Stimulated activated memory B cell treated with anti-CD40 and anti-IgM and Interleukin-4, amounts not matched to agents 10 μg/mL and 1 μg/mL and 100 μg/mL, for 72 hours (primary cell): ENCODE measurements around the gene PTPRN2.

ENCODE experiments used
- ATAC-seq: fragments of 150-1000 bp; cut with Tn5 transposase; 2 replicates; pipeline ENCODE4 v1.10.0; 2021
- H3K27ac Mint-ChIP-seq: one replicate; pipeline ENCODE4 v1.8.0; 2022; ENCODE audit warnings: mild to moderate bottlenecking, mixed read lengths
- H3K27me3 Mint-ChIP-seq: one replicate; pipeline ENCODE4 v1.8.0; 2022; ENCODE audit warnings: mixed read lengths
- H3K36me3 Mint-ChIP-seq: one replicate; pipeline ENCODE4 v1.8.0; 2022; ENCODE audit warnings: mixed read lengths
- H3K4me1 Mint-ChIP-seq: one replicate; pipeline ENCODE4 v1.8.0; 2022; ENCODE audit warnings: mixed read lengths
- H3K4me3 Mint-ChIP-seq: one replicate; pipeline ENCODE4 v1.8.0; 2022; ENCODE audit warnings: mild to moderate bottlenecking, moderate library complexity, mixed read lengths
- H3K9me3 Mint-ChIP-seq: one replicate; pipeline ENCODE4 v1.8.0; 2022; ENCODE audit warnings: mixed read lengths

Gene PTPRN2

DNA sequence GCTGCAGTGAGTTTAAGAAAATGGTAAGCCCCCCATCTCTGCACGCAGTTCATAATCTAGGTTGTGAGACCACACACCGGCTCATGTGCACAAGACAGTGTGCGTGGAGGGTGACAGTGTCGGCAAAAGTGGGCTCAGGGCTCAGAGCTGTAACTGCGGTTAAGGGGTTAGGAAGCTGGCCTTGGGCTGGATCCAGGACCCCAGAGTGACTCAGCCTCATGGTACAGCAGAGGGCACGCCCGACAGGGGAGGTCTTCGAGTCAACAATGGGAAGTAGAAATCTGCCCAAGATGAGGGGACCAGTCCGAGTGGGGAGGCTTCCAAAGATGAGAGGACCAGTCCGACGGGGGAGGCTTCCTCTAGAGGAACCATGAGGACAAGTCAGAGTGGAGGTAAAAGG, 813.1 kb downstream of the PTPRN2 start:
- no peak overlapping the region for H3K4me3 Mint-ChIP-seq
- no peak overlapping the region for H3K27ac Mint-ChIP-seq
- H3K9me3 Mint-ChIP-seq: peaks cover 18% of the 10 kb centered on the region
- ATAC-seq: no peak
- peaks cover 5% of the 10 kb centered on the region for H3K36me3 Mint-ChIP-seq
- peaks cover 28% of the 10 kb centered on the region for H3K27me3 Mint-ChIP-seq
- H3K4me1 Mint-ChIP-seq: no peaks in the 10 kb centered on the region

DNA sequence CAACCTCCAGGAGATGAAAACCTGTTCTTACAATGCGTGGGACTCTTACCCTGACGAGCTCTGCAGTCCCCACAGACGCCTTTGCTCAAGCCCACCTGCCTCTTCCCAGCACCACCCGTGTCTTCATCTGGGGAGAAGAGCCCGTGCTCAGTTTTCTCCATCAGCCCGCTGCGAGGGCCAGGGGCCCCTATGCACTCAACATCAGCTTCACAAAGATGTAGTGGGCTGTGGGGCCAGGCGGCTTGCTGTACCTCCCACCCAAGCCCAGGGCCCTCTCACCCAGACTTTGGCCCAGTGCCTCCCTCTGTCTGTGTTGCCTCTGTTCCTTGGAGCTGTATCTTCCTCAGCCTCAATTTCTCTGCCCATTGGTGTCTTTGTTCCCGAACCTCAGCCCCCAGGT, 814.3 kb downstream of the PTPRN2 start:
- H3K4me3 Mint-ChIP-seq: no peak overlapping the region
- no peak for ATAC-seq
- peaks cover 5% of the 10 kb centered on the region for H3K36me3 Mint-ChIP-seq
- H3K9me3 Mint-ChIP-seq: peaks cover 18% of the 10 kb centered on the region
- H3K27me3 Mint-ChIP-seq: peaks cover 28% of the 10 kb centered on the region
- no peak overlapping the region for H3K27ac Mint-ChIP-seq
- H3K4me1 Mint-ChIP-seq: no peaks in the 10 kb centered on the region

DNA sequence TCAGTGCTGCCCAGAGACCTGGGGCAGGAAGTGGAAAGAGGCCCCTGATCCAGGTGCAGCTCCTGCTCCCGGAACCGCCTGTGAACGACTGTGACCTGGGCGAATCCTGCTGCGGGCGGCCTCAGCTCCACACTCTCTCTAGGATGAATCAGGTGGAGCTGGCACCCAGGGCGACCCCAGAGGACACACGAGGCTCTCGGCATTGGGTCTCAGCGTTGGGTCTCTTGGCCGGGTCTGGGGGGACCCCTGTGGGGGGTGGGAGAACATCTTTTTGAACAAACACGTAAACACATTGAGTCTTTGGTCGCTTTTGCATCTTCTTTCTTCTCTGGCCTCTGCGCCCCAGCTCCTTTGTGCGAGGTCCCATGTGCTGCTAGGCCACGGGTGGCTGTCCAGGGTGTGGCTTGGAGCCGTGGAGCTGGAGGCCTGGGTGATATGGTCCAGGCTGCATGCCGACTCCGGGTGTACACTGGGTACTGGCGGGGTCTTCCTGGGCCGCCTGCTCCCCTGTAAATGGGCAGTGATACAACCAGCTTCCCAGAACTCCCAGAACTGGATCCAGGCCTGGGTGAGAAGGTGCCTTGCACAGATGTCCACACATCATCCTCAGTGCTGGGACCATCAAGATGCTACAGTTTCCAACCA, 815.0 kb downstream of the PTPRN2 start:
- no peak overlapping the region for H3K27ac Mint-ChIP-seq
- peaks cover 5% of the 10 kb centered on the region for H3K36me3 Mint-ChIP-seq
- no peak overlapping the region for H3K4me3 Mint-ChIP-seq
- H3K27me3 Mint-ChIP-seq: peaks cover 22% of the 10 kb centered on the region
- ATAC-seq: no peak
- peaks cover 18% of the 10 kb centered on the region for H3K9me3 Mint-ChIP-seq
- no peaks in the 10 kb centered on the region for H3K4me1 Mint-ChIP-seq

DNA sequence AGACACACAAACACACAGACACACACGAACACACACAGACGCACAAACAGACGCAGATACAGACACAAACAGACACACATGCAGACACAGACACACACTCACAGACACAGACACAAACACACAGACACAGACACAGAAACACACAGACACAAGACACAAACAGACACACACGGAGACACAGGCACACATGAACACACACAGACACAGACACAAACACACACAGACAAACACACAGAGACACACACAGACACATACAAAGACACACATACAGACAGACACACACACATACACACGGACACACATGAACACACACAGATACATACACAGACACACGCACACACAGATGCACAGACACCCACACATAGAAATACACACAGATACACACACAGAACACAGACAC, 815.9 kb downstream of the PTPRN2 start:
- H3K27me3 Mint-ChIP-seq: peaks cover 13% of the 10 kb centered on the region
- peaks cover 14% of the 10 kb centered on the region for H3K9me3 Mint-ChIP-seq
- H3K4me1 Mint-ChIP-seq: no peaks in the 10 kb centered on the region
- ATAC-seq: no peak
- no peak overlapping the region for H3K4me3 Mint-ChIP-seq
- H3K36me3 Mint-ChIP-seq: no peaks in the 10 kb centered on the region
- H3K27ac Mint-ChIP-seq: no peak overlapping the region

DNA sequence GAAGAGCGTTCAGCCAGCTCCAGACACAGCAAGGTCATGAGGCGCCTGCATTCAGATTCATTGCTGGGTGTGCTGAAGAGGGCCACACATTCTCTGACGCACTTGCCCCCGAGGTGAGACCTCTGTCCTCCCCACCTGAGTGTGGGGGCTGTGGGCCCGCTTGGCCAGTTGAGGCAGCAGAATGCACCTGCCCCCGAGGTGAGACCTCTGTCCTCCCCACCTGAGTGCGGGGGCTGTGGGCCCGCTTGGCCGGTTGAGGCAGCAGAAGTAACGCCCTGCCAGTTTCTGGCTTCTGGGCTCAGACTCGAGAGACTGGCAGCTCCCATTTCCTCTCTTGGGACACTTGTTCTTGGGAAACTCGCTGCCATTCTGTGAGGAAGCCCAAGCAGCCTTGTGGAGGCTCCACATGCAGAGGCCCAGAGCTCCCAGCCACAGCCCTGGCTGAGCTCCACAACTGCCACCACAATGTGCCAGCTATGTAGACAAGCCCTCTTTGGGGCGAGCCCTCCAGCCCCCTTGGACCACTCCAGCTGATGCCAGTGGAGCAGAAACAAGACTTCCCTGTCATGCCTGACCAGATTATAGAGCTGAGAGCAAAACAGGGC, 816.8 kb downstream of the PTPRN2 start:
- Mint-ChIP-seq H3K27ac (no peak overlapping the region), H3K4me3 (no peak overlapping the region), H3K9me3 (peaks cover 20% of the 10 kb centered on the region), H3K36me3 (peaks cover 5% of the 10 kb centered on the region), H3K27me3 (peaks cover 12% of the 10 kb centered on the region), H3K4me1 (no peaks in the 10 kb centered on the region)
- no peak for ATAC-seq

DNA sequence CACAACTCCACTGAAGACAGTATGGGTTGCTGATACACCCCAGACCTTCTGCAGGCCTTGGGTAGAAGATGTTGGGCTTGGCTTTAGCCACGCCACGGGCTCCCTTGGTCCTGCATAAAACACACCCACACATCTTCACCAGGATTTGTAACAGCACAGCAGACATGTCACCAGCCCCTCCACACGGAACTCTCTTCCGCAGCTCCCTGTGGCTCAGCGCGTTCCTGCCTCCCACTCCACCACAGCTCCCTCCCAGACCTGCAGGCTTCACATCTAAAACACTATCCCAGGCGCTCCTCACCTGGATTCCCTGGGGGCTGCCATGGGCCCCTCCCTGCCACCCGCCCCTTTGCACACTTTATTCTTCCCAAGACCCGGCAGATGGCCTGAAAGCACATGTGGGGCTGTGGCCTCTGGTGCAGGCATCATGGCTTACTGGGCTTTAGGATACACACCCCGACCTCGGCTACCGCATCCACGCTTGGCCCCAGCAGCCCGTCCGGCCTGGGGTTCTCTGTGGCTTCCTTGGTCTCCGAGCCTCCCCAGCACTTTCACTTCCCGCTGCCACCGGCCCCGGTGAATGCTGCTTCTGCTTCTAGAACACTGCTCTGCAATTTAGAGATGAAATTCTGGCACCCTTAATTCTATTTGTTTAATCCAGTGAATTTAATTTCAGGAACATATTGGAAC, 818.0 kb downstream of the PTPRN2 start:
- Mint-ChIP-seq H3K27me3 (peaks cover 12% of the 10 kb centered on the region), H3K4me3 (no peak overlapping the region), H3K36me3 (peaks cover 7% of the 10 kb centered on the region), H3K4me1 (no peaks in the 10 kb centered on the region), H3K9me3 (peaks cover 32% of the 10 kb centered on the region), H3K27ac (no peak overlapping the region)
- ATAC-seq: no peak

DNA sequence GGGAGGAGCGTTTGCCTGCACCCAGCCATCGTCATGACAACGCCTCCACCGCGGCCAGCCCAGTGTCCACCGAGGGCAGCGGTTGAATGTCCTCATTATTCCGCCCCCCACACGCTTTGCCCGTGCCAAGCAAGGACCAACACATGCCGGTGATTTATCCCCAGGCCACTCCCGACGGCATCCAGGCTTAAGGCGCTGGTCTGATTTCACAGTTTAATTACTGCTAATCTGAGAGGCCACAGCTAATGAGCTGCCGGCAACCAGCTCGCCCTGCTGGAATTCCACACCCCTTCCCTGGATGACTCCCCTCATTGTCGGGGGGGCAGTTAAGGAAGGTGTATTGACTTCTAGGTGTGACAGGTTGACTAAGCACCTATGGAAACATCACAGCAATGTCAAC, 818.5 kb downstream of the PTPRN2 start:
- H3K9me3 Mint-ChIP-seq: peaks cover 38% of the 10 kb centered on the region
- H3K4me3 Mint-ChIP-seq: no peak overlapping the region
- ATAC-seq: no peak
- no peaks in the 10 kb centered on the region for H3K4me1 Mint-ChIP-seq
- peaks cover 7% of the 10 kb centered on the region for H3K36me3 Mint-ChIP-seq
- H3K27ac Mint-ChIP-seq: no peak overlapping the region
- H3K27me3 Mint-ChIP-seq: peaks cover 12% of the 10 kb centered on the region

DNA sequence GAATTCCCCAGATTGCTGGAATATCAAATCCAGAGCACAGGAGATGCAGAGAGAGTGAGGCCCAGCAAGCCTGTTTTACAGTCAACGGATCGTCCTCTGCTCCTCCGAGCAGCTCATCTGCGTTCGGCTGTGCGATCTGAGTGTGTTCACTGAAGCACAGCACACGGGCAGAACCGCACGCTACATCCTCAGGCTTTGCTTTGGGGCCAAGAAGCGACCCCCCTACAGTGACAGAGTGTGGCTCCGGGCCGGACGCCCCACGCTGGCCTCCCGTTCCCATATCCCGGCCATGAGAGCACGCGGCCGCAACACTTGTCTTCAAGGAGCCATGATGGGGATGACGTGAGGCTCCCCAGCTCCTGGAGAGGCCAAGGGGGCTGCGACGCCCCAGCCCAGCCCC, 819.4 kb downstream of the PTPRN2 start:
- peaks cover 12% of the 10 kb centered on the region for H3K27me3 Mint-ChIP-seq
- H3K36me3 Mint-ChIP-seq: peaks cover 7% of the 10 kb centered on the region
- no peaks in the 10 kb centered on the region for H3K4me1 Mint-ChIP-seq
- no peak overlapping the region for H3K27ac Mint-ChIP-seq
- no peak for ATAC-seq
- H3K4me3 Mint-ChIP-seq: no peak overlapping the region
- H3K9me3 Mint-ChIP-seq: peaks cover 35% of the 10 kb centered on the region

DNA sequence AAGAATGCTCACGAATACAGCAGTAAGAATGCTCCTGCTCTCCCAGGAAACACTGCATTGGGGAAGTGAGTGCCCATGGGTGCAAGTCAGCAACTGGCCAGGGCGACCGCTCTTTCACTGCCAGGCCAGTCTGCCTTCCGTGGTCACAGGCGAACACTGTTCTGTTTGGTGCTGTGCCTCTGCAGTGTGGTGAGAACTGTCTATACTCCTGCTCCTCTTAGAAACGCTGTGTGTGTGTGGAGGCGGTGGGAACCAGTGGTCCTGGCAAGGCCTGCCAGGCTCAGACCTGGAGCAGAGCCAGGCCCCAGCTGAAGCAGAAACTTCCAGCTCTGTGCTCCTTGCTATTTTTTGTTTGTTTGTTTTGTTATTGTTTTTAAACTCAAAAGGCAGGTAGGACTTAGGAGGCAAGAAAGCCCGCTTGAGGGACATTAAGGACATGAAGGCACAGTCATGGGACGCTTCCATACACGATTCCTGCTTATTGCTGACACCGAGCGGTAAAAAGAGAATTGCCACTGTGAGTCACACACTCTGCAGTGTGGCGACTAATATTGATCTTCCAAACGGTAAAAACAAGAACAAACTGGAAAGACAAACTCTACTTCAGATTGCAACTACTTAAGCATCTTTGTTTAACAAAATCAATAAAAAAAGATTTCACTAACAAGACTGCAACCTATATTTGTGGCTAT, 820.0 kb downstream of the PTPRN2 start:
- no peak for ATAC-seq
- H3K9me3 Mint-ChIP-seq: peaks cover 35% of the 10 kb centered on the region
- H3K27ac Mint-ChIP-seq: no peak overlapping the region
- H3K4me3 Mint-ChIP-seq: no peak overlapping the region
- H3K4me1 Mint-ChIP-seq: no peaks in the 10 kb centered on the region
- peaks cover 12% of the 10 kb centered on the region for H3K27me3 Mint-ChIP-seq
- peaks cover 7% of the 10 kb centered on the region for H3K36me3 Mint-ChIP-seq

DNA sequence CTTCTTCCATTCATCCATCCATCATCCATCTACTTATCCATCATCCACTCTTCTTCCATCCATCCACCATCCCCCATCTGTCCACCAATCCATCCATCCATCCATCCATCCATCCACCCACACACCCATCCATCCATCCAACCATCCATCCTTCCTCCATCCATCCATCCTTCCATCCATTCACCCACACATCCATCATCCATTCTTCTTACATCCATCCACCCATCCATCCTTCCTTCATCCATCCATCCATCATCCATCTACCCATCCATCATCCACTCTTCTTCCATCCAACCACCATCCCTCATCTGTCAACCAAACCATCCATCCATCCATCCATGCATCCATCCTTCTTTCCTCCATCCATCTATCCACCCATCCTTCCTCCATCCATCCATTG, 821.5 kb downstream of the PTPRN2 start:
- Mint-ChIP-seq H3K9me3 (peaks cover 26% of the 10 kb centered on the region), H3K27me3 (no peaks in the 10 kb centered on the region), H3K4me3 (no peak overlapping the region), H3K36me3 (peaks cover 7% of the 10 kb centered on the region), H3K27ac (no peak overlapping the region), H3K4me1 (no peaks in the 10 kb centered on the region)
- no peak for ATAC-seq

DNA sequence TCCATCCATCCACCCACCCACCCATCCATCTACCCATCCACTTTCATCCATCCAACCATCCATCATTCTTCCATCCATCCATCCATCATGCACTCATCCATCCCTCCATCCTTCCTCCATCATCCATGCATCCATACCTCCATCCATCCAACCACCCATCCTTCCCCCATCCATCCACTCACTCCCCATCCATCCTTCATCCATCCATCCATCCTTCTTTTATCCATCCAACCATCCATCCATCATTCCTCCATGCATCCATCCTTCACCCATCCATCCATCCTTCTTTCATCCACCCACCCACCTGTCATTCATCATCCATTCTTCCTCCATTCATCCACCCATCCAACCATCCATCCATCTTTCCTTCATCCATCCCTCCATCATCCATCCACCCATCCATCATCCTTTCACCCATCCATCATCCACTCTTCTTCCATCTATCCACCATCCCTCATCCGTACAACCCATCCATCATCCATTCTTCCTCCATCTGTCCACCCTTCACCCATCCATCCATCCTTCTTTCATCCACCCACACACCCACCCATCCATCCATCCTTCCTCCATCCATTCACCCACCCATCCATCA, 822.6 kb downstream of the PTPRN2 start:
- H3K27ac Mint-ChIP-seq: no peak overlapping the region
- peaks cover 7% of the 10 kb centered on the region for H3K36me3 Mint-ChIP-seq
- no peak for ATAC-seq
- no peak overlapping the region for H3K4me3 Mint-ChIP-seq
- H3K27me3 Mint-ChIP-seq: peaks cover under 1% of the 10 kb centered on the region
- no peaks in the 10 kb centered on the region for H3K4me1 Mint-ChIP-seq
- peaks cover 26% of the 10 kb centered on the region for H3K9me3 Mint-ChIP-seq

DNA sequence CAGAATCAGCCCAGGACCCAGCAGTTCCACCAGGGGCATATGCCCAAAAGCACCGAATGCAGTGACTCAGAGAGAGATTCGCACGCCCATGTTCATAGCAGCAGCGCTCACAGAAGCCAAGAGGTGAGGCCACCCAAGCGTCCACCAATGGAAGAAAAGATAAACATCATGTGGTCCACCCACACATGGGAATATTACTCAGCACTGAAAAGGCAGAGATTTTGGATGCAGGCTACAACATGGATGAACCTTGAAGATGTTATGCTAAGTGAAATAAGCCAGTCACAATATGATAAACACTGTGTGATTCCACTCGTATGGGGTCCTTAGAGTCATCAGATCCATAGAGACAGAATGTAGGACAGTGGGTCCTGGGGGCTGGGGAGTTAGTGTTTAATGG, 823.4 kb downstream of the PTPRN2 start:
- peaks cover 9% of the 10 kb centered on the region for H3K27me3 Mint-ChIP-seq
- ATAC-seq: no peak
- H3K27ac Mint-ChIP-seq: no peak overlapping the region
- peaks cover 26% of the 10 kb centered on the region for H3K9me3 Mint-ChIP-seq
- peaks cover 7% of the 10 kb centered on the region for H3K36me3 Mint-ChIP-seq
- no peaks in the 10 kb centered on the region for H3K4me1 Mint-ChIP-seq
- no peak overlapping the region for H3K4me3 Mint-ChIP-seq

DNA sequence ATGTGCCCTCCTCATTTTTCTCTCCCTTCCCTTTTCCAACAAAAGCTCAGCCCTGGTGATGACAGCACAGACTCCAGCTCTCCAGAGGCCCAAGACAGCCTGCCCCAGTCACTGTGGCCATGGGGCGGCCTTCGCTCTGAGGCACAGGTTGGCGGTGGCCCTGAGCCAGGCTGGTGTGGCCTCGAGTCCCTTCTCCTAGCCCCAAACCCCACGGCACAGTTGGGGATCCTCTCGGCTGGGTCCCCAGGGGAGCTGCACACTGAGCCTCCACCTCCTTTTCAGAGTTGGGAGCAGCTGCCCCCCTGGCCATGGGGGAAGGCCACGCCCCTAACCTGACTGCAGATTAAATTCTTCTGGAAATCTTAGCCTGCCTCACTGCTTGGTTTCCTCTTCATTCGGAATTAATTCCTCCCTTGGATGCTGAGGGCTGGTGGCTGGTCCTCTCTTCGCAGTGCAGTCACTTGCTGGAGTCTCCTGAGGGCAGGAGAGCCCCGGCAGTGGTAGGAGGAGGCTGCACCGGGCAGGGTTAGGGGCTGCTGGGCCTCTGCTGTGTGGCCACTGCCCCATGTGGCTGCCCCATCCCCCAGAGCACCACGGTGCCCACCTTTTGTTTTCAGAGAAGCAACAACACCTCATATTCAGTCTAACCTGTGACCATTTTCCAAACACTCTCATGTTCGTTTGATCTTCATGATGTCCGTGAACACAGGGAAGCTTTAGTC, 824.2 kb downstream of the PTPRN2 start:
- no peaks in the 10 kb centered on the region for H3K4me1 Mint-ChIP-seq
- no peak overlapping the region for H3K27ac Mint-ChIP-seq
- no peak for ATAC-seq
- H3K4me3 Mint-ChIP-seq: no peak overlapping the region
- peaks cover 9% of the 10 kb centered on the region for H3K27me3 Mint-ChIP-seq
- H3K36me3 Mint-ChIP-seq: peaks cover 7% of the 10 kb centered on the region
- H3K9me3 Mint-ChIP-seq: peaks cover 26% of the 10 kb centered on the region

DNA sequence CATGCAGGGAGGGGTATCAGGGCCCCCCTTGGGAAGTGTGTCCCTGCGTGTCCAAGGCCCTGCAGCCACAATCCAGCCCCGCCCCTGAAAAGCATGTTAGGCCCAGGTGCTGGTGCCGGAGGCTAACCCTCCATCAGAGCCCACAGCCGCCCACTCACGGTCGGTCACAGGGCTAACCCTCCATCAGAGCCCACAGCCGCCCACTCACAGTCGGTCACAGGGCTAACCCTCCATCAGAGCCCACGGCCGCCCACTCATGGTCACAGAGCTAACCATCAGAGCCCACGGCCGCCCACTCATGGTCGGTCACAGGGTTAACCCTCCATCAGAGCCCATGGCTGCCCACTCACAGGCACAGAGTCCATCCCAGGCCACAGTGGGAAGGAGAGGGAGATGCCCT, 824.8 kb downstream of the PTPRN2 start:
- ATAC-seq: no peak
- Mint-ChIP-seq H3K4me1 (no peaks in the 10 kb centered on the region), H3K9me3 (peaks cover 26% of the 10 kb centered on the region), H3K27me3 (peaks cover 9% of the 10 kb centered on the region), H3K4me3 (no peak overlapping the region), H3K36me3 (peaks cover 7% of the 10 kb centered on the region), H3K27ac (no peak overlapping the region)
